HCT116 (cell line): ENCODE results near the gene SULT2B1.

Source experiments
- CEBPB ChIP-seq: IDR thresholded peaks from 2 replicates; pipeline ENCODE4 v1.6.1; 2012; ENCODE audit warnings: low read depth
- CTCF ChIP-seq, 3 experiments: fragments of 200-600 bp in 1 of 3; sonication (generic) in 1 of 3; IDR thresholded peaks in 2 of 3; conservative IDR thresholded peaks in 1 of 3; 2 replicates each; pipeline ENCODE4 v1.5.1; 2012 to 2017; ENCODE audit warnings: low read depth in 2 of 3, low read length in 2 of 3, antibody characterized with exemption in 1 of 3, borderline replicate concordance in 1 of 3, control low read depth in 1 of 3, mild to moderate bottlenecking in 1 of 3, mixed read lengths in 1 of 3, mixed run types in 1 of 3, moderate library complexity in 1 of 3; ENCODE audit not compliant: insufficient read depth in 1 of 3
- ELF1 ChIP-seq: IDR thresholded peaks from 2 replicates; pipeline ENCODE4 v1.6.1; 2012; ENCODE audit warnings: low read depth, borderline replicate concordance
- JUND ChIP-seq: IDR thresholded peaks from 2 replicates; pipeline ENCODE4 v1.6.1; 2012
- POLR2A ChIP-seq: IDR thresholded peaks from 2 replicates; pipeline ENCODE4 v1.7.0; 2011; ENCODE audit warnings: borderline replicate concordance; ENCODE audit not compliant: insufficient read depth, insufficient read length; ENCODE audit errors: extremely low read depth
- RAD21 ChIP-seq: IDR thresholded peaks from 2 replicates; pipeline ENCODE4 v1.6.1; 2012; ENCODE audit warnings: low read depth, mild to moderate bottlenecking
- REST ChIP-seq: IDR thresholded peaks from 2 replicates; pipeline ENCODE4 v1.6.1; 2012; ENCODE audit warnings: low read depth
- YY1 ChIP-seq: IDR thresholded peaks from 2 replicates; pipeline ENCODE4 v1.6.1; 2011; ENCODE audit warnings: low read length, low read depth, moderate library complexity, mild to moderate bottlenecking; ENCODE audit not compliant: insufficient replicate concordance; ENCODE audit errors: extremely low read depth
- ZNF274 ChIP-seq: fragments of 200-500 bp; sonication (Bioruptor generic); IDR thresholded peaks from 2 replicates; pipeline ENCODE4 v1.6.1; 2014; ENCODE audit warnings: mild to moderate bottlenecking, low read depth, low read length, inconsistent platforms

- TF ChIP-seq ZNF274, result no peak
- TF ChIP-seq CTCF (IDR thresholded peaks at IDR 0.05 in 2 of 3, conservative IDR thresholded peaks at IDR 0.05 in 1 of 3; ENCODE audit: borderline replicate concordance in 1 of 3, insufficient read depth in 1 of 3, low read depth in 2 of 3, low read length in 2 of 3), result peak; percentile 46 to 96 (median 59)
- no peak for TF ChIP-seq POLR2A
- no peak for TF ChIP-seq JUND
- TF ChIP-seq REST, result no peak
- TF ChIP-seq ELF1, result no peak
- TF ChIP-seq RAD21, result peak; percentile 97
- no peak for TF ChIP-seq YY1
- TF ChIP-seq CEBPB, result no peak
Measured at GRCh38 chr19:48506138-48506733, 45.7 kb upstream of the SULT2B1 start.
